Neural cell (in vitro differentiated cells): Measurements from ENCODE around the gene NUDC. TPM values are rescaled to one million over a fixed set of nuclear protein-coding genes. Genes with fewer than 3 reads are reported as not detected.

Source experiments
- H2AFZ ChIP-seq: fragments of 200-600, 300-800 bp; sonication (generic), shearing (Covaris generic); 2 replicates; pipeline ENCODE4 v1.6.0; 2014; ENCODE audit warnings: low read depth, mild to moderate bottlenecking, antibody characterized with exemption, low read length, moderate library complexity
- H3F3A ChIP-seq: fragments of 200-600 bp; shearing (Covaris generic); 2 replicates; pipeline ENCODE4 v1.6.1; 2016; ENCODE audit warnings: mild to moderate bottlenecking, moderate library complexity, mixed read lengths, antibody characterized with exemption, low read length; ENCODE audit not compliant: insufficient read depth, poor library complexity, severe bottlenecking
- H3K27ac ChIP-seq: fragments of 200-600, 300-800 bp; sonication (generic), shearing (Covaris generic); 2 replicates; pipeline ENCODE4 v1.5.1; 2014; ENCODE audit warnings: mild to moderate bottlenecking, low read length, moderate library complexity
- H3K27me3 ChIP-seq: fragments of 300-800, 200-600 bp; sonication (generic), shearing (Covaris generic); 2 replicates; pipeline ENCODE4 v1.6.0; 2014; ENCODE audit warnings: mild to moderate bottlenecking, low read depth, low read length, moderate library complexity; ENCODE audit not compliant: insufficient read depth
- H3K36me3 ChIP-seq: fragments of 300-800, 200-600 bp; sonication (generic), shearing (Covaris generic); 2 replicates; pipeline ENCODE4 v1.5.1; 2014; ENCODE audit warnings: mild to moderate bottlenecking, antibody characterized with exemption, low read length, moderate library complexity; ENCODE audit not compliant: insufficient read depth
- H3K4me2 ChIP-seq: fragments of 300-800, 200-600 bp; sonication (generic), shearing (Covaris generic); 2 replicates; pipeline ENCODE4 v1.6.0; 2014; ENCODE audit warnings: mild to moderate bottlenecking, low read length
- H3K4me3 ChIP-seq: fragments of 300-800, 200-600 bp; sonication (generic), shearing (Covaris generic); 2 replicates; pipeline ENCODE4 v1.5.1; 2014; ENCODE audit warnings: mild to moderate bottlenecking, low read length, moderate library complexity
- H3K79me2 ChIP-seq: fragments of 200-600 bp; shearing (Covaris generic); replicated peaks from 2 replicates; pipeline ENCODE4 v1.6.0; 2014; ENCODE audit warnings: mild to moderate bottlenecking, low read length, moderate library complexity; ENCODE audit not compliant: insufficient read depth
- H3K9ac ChIP-seq: fragments of 300-800, 200-600 bp; sonication (generic), shearing (Covaris generic); 2 replicates; pipeline ENCODE4 v1.6.1; 2016; ENCODE audit warnings: mild to moderate bottlenecking, low read length, mixed read lengths
- H3K9me2 ChIP-seq: fragments of 200-600 bp; shearing (Covaris generic); 2 replicates; pipeline ENCODE4 v1.6.1; 2016; ENCODE audit warnings: mild to moderate bottlenecking, low read length, mixed read lengths; ENCODE audit not compliant: insufficient read depth
- H3K9me3 ChIP-seq: fragments of 200-600, 300-800 bp; sonication (generic), shearing (Covaris generic); 2 replicates; pipeline ENCODE4 v1.6.1; 2016; ENCODE audit warnings: mild to moderate bottlenecking, mixed run types, low read length, moderate library complexity, mixed read lengths
- H4K20me1 ChIP-seq: fragments of 200-600 bp; shearing (Covaris generic); 2 replicates; pipeline ENCODE4 v1.6.1; 2016; ENCODE audit warnings: mild to moderate bottlenecking, mixed run types; ENCODE audit not compliant: insufficient read depth
- EP300 ChIP-seq: fragments of 450-650 bp; conservative IDR thresholded peaks from 2 replicates; pipeline ENCODE4 v1.6.1; 2014; ENCODE audit warnings: antibody characterized with exemption, mild to moderate bottlenecking, moderate library complexity; ENCODE audit not compliant: poor library complexity, severe bottlenecking
- MXI1 ChIP-seq: fragments of 450-650 bp; conservative IDR thresholded peaks from 2 replicates; pipeline ENCODE4 v1.6.1; 2014; ENCODE audit warnings: antibody characterized with exemption, mild to moderate bottlenecking; ENCODE audit not compliant: poor library complexity, severe bottlenecking
- POLR2AphosphoS5 ChIP-seq: IDR thresholded peaks from 2 replicates; pipeline ENCODE4 v1.6.1; 2012
- RAD21 ChIP-seq: fragments of 450-650 bp; conservative IDR thresholded peaks from 2 replicates; pipeline ENCODE4 v1.6.1; 2014; ENCODE audit warnings: antibody characterized with exemption, mild to moderate bottlenecking, moderate library complexity
- TAF1 ChIP-seq: IDR thresholded peaks from 2 replicates; pipeline ENCODE4 v1.6.1; 2012; ENCODE audit warnings: low read depth
- polyA plus RNA-seq: library from polyadenylated mRNA; depleted of rRNA; stranded (reverse); fragments of >200 nt; gene quantifications from 2 replicates; pipeline ENCODE4 v1.2.3, GENCODE V29; 2014
- TF ChIP-seq, protein P1 (sequence below): fragments of 450-650 bp; IDR thresholded peaks from 2 replicates; pipeline ENCODE4 v1.5.1; 2014; ENCODE audit warnings: antibody characterized with exemption, mild to moderate bottlenecking, moderate library complexity; ENCODE audit not compliant: poor library complexity, severe bottlenecking
- TF ChIP-seq, protein P2 (sequence below): IDR thresholded peaks from 2 replicates; pipeline ENCODE4 v1.6.1; 2012; ENCODE audit warnings: borderline replicate concordance

NUDC gene
- polyA plus RNA-seq, 1 donor from 2014 or later, result 20.6 TPM

DNA sequence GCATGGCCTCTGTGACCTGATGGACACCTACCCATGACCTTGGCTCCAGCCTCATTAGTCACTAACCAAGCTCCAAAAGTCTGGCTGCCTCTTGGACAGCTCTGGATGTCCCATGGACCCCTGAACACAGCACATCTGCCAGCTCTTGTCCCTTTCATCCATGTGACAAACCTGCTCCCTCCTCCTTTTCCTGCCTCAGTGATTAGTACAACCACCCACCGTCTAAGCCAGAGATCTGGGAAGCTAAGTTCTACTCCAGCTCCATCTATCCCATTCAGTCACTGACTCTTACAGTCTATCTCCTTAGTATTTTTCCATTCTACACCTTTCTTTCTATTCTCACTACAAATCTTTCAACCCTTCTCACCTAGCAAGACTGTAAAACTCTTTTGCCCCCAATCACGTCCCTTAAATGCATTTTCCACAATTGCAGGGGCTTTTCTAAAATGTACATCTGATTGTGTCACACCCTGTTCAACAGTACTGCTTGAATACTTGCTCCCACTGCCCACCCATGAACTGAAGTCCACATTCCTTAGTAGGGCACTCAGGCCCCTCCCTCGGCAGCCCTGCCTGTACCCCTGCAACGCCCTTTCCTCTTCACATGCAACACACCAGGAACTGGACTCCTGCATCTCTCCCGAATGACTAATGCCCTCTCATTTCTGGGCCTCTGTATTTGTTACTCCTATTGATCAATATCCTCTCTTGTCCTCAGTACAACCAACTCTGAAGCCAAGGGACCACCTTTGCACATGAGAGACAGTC is 38.7 kb upstream of the NUDC start:
- no peak overlapping the region for H2AFZ ChIP-seq
- H3K4me3 ChIP-seq, result no peak overlapping the region
- H3K36me3 ChIP-seq, result no peaks in the 10 kb centered on the region

DNA sequence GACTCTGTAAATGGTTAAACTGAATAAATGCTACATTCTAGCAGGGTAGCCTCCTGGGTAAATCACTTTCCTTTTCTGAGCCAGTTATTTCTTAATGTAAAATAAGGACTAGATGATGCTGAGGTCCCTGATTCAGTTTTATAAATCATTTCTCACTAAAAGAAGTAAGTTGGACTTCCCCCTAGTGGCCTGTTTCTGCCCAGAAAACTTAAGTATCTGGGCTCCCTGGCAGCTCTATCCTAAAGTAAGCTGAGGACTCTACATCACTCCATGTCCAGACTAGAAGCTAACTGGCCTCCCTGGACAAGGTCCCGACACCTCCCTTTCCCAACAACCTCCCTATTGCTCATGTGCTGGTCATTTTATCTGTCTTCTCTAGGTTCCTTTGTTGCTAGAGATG is 34.4 kb upstream of the NUDC start:
- H3K9ac ChIP-seq, result no peak overlapping the region
- no peak overlapping the region for H3K4me2 ChIP-seq
- H2AFZ ChIP-seq, result no peak overlapping the region
- no peaks in the 10 kb centered on the region for H3K27me3 ChIP-seq
- H3K9me3 ChIP-seq, result no peaks in the 10 kb centered on the region
- H3K79me2 ChIP-seq, result peaks cover 13% of the 10 kb centered on the region
- H3K36me3 ChIP-seq, result no peaks in the 10 kb centered on the region
- H3K9me2 ChIP-seq, result no peaks in the 10 kb centered on the region
- H3K4me3 ChIP-seq, result no peak overlapping the region
- H3F3A ChIP-seq, result no peaks in the 10 kb centered on the region
- TF ChIP-seq, protein P1, sequence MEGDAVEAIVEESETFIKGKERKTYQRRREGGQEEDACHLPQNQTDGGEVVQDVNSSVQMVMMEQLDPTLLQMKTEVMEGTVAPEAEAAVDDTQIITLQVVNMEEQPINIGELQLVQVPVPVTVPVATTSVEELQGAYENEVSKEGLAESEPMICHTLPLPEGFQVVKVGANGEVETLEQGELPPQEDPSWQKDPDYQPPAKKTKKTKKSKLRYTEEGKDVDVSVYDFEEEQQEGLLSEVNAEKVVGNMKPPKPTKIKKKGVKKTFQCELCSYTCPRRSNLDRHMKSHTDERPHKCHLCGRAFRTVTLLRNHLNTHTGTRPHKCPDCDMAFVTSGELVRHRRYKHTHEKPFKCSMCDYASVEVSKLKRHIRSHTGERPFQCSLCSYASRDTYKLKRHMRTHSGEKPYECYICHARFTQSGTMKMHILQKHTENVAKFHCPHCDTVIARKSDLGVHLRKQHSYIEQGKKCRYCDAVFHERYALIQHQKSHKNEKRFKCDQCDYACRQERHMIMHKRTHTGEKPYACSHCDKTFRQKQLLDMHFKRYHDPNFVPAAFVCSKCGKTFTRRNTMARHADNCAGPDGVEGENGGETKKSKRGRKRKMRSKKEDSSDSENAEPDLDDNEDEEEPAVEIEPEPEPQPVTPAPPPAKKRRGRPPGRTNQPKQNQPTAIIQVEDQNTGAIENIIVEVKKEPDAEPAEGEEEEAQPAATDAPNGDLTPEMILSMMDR, result peak; percentile 45
- TF ChIP-seq RAD21, result no peak
- H4K20me1 ChIP-seq, result no peaks in the 10 kb centered on the region
- no peak overlapping the region for H3K27ac ChIP-seq

More for the DNA sequence above, 38.7 kb upstream of the NUDC start:
- no peaks in the 10 kb centered on the region for H3K27me3 ChIP-seq
- no peaks in the 10 kb centered on the region for H3K9me3 ChIP-seq
- no peaks in the 10 kb centered on the region for H3F3A ChIP-seq
- H3K27ac ChIP-seq, result no peak overlapping the region
- no peak overlapping the region for H3K9ac ChIP-seq
- TF ChIP-seq EP300 (no peak), MXI1 (no peak), TAF1 (no peak), RAD21 (no peak), POLR2AphosphoS5 (no peak)
- TF ChIP-seq, protein P2, sequence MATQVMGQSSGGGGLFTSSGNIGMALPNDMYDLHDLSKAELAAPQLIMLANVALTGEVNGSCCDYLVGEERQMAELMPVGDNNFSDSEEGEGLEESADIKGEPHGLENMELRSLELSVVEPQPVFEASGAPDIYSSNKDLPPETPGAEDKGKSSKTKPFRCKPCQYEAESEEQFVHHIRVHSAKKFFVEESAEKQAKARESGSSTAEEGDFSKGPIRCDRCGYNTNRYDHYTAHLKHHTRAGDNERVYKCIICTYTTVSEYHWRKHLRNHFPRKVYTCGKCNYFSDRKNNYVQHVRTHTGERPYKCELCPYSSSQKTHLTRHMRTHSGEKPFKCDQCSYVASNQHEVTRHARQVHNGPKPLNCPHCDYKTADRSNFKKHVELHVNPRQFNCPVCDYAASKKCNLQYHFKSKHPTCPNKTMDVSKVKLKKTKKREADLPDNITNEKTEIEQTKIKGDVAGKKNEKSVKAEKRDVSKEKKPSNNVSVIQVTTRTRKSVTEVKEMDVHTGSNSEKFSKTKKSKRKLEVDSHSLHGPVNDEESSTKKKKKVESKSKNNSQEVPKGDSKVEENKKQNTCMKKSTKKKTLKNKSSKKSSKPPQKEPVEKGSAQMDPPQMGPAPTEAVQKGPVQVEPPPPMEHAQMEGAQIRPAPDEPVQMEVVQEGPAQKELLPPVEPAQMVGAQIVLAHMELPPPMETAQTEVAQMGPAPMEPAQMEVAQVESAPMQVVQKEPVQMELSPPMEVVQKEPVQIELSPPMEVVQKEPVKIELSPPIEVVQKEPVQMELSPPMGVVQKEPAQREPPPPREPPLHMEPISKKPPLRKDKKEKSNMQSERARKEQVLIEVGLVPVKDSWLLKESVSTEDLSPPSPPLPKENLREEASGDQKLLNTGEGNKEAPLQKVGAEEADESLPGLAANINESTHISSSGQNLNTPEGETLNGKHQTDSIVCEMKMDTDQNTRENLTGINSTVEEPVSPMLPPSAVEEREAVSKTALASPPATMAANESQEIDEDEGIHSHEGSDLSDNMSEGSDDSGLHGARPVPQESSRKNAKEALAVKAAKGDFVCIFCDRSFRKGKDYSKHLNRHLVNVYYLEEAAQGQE, result no peak
- TF ChIP-seq, protein P1, result no peak
- H3K4me2 ChIP-seq, result no peak overlapping the region
- no peaks in the 10 kb centered on the region for H3K79me2 ChIP-seq
- H4K20me1 ChIP-seq, result no peaks in the 10 kb centered on the region
- H3K9me2 ChIP-seq, result no peaks in the 10 kb centered on the region
